Fibroblast of skin of left biceps (primary cell): ENCODE results near the gene TEPSIN.
"Not testable (repeated sequence)": the region's sequence is repeated elsewhere in the genome, so short reads cannot be mapped to it uniquely, and the experiment has no call there.

Source experiments
- DNase-seq, 2 experiments: peaks; one replicate each; pipeline ENCODE4 v3.0.0-alpha.2; 2013; ENCODE audit warnings: low read depth in 2 of 2

Gene TEPSIN

DNA sequence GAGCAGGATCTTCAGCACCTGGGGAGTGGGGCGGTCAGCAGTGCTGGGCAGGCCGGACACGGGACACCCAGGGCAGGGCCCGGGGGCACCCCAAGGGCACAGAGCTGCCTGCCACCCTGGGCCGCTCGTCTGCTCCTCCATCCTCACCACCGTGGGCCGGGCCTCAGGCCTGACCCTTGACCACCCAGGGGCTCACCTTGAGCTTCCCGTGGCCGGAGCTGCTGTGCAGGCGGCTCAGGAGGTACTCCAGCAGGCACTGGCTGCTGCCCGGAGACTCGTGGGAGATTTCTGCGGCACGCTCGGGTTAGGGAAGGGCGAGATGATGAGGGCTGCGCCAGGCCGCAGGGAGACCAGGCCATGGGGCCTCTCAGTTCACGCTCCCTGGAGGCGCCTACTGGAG, 2.1 kb downstream of the TEPSIN start:
- no peak for DNase-seq

- no peak for DNase-seq
Observed at GRCh38 chr17:81235822-81236740, 2.8 kb downstream of the TEPSIN start.

GRCh38 chr17:81234940-81235821, 3.7 kb downstream of the TEPSIN start:
- DNase-seq: no peak

DNA sequence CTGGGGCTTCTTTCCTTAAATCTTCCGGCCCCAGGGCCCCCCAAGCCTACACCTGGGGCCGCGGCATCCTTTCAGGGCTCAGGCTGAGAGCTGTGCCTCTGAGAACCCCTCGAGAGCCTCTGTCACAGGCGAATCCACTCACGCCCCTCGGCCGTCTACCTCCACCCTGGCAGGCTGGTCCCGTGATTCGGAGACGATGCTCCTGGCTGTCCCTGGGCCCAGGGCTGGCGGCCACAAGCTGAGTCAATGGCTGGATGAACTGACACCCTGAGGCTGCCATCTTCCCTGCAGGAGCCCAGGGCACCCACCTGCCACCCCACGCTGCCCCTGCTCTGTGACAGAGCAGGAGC, 4.4 kb downstream of the TEPSIN start:
- DNase-seq: no peak

GRCh38 chr17:81233811-81234505, 4.9 kb downstream of the TEPSIN start:
- no peak for DNase-seq

- DNase-seq: no peak
Observed at GRCh38 chr17:81233316-81233715, 5.5 kb downstream of the TEPSIN start.

- no peak for DNase-seq
Observed at GRCh38 chr17:81232616-81233241, 6.1 kb downstream of the TEPSIN start.

GRCh38 chr17:81231766-81232581, 6.9 kb downstream of the TEPSIN start:
- no peak for DNase-seq

DNA sequence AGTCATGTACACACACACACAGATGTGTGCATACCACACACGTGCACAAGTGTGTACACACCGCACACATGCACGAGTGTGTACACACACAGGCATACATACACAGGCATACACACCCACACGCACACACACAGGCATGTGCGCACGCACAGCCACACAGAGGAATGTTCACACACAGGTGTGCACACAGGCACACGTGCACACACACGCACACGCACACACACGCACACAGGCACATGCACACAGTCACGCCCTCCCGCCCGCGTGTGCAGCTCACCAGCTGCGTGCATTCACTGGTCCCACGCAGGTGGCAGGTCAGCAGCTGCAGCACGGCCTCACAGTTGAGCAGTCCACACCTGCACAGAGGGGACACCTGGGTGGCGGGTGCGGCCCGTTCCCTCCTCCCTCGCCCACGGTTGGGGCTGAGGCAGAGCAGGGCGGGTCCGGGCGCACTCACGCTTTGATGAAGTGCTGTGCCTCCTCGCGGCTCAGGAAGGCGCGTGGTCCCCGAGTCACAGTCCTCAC, 7.7 kb downstream of the TEPSIN start:
- no peak for DNase-seq

DNA sequence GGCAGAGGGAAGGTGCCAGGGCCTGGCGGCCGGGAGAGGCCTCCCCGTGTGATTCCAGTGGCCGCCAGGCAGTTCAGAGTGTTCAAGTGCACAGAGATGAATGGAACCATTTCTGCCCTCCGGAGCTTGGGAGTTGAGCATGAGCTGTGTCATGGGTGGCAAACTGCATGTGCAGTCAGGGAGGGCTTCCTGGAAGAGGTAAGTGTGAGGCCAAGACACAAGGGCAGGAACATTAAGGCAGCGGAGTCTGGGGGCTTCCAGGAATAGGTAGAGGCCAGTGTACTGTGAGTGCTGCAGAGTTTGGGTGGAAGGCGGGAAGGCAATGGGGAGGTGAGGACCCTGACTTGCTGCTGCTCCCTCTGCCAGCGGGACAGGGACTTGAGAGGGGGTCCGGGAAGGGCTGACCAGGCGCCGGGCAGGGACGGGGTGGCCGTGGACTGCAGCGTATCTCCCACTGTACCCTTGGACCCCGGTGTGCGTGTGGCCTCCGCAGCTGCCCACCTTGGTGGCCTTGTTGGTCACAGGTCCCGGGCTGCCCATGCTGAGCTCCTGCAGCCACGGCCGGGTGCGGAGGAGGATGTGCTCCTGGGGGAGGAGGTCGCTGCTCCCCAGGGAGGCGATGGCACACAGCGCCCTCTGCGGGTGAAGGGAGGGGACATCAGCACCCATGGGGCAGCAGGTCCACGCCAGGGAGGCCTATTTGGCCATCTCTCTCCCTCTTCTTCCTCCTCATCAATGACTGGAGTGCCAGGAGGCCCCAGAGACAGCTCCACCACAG, 8.6 kb downstream of the TEPSIN start:
- DNase-seq: no peak

DNA sequence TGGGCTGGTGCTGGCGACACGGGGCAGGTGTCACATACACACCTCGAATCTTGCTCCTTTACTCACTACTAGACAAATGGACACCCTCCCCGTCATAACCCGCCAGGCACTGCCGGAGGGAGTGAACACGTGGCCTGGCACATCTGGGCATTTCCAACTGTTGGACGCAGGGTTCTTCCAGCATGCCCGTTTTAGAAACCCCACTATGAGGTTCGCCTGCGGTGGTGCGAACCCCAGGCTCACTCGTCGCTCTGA, 9.3 kb downstream of the TEPSIN start:
- no peak for DNase-seq

GRCh38 chr17:81228834-81229665, 9.8 kb downstream of the TEPSIN start:
- no peak for DNase-seq

DNA sequence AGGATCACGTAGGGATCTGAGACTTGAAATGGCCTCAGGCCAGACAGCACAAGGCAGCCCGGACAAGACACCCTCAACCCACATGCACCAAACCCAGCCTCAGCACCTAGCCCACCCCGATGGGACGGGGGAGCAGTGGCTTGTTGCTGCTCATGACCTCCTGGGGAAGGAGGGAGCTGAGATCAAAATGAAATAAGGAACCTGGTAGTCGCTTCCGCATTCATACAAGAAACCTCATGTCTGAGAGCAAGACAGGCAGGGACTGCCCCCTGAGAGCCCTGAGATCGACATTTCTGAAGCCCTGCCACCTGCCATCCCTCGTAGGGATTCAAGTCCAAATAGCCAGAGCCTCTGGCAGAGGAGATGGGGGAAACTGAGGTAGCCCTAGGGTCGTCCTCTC, 10.4 kb downstream of the TEPSIN start:
- DNase-seq: no peak

DNA sequence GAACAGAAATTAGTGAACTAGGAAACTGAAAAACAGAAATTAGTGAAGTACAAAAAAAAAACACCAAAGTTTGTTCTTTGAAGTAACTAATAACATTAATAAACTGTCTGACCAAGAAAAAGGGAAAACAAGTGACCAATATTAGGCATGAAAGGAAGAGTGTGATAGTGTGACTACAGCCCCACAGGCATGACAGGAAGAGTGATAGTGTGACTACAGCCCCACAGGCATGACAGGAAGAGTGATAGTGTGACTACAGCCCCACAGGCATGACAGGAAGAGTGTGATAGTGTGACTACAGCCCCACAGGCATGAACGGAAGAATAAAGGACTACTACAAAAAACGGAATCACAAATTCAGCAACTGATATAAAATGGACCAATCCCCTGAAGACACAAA, 11.2 kb downstream of the TEPSIN start:
- DNase-seq: not testable (repeated sequence)

DNA sequence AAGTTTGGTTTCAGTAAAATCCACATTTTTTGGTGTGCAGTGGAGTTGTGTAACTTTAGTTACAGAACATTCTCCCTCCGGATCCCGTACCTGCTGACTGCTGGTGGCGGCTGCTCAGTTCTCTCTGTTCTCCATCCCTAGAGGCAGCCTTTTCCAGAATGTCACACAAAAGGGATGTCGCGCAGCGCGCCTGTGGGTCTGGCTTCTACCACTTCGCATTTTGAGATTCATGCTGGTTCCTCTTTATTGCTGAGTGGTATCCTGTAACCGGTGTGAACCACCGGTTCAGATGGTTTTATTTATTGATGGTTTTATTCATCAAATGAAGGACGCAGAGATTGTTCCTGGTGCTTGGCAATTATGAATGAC, 15.1 kb downstream of the TEPSIN start:
- DNase-seq: no peak

- peak; percentile 95 to 96 for DNase-seq
Observed at GRCh38 chr17:81222906-81223761, 15.7 kb downstream of the TEPSIN start, which contains the start of gene CEP131. Gene CEP131 (minus strand): TSS chr17:81222965. CDS start chr17:81220056, 2,909 bp downstream.

- DNase-seq: no peak
Observed at GRCh38 chr17:81222620-81222905, 16.3 kb downstream of the TEPSIN start.

DNA sequence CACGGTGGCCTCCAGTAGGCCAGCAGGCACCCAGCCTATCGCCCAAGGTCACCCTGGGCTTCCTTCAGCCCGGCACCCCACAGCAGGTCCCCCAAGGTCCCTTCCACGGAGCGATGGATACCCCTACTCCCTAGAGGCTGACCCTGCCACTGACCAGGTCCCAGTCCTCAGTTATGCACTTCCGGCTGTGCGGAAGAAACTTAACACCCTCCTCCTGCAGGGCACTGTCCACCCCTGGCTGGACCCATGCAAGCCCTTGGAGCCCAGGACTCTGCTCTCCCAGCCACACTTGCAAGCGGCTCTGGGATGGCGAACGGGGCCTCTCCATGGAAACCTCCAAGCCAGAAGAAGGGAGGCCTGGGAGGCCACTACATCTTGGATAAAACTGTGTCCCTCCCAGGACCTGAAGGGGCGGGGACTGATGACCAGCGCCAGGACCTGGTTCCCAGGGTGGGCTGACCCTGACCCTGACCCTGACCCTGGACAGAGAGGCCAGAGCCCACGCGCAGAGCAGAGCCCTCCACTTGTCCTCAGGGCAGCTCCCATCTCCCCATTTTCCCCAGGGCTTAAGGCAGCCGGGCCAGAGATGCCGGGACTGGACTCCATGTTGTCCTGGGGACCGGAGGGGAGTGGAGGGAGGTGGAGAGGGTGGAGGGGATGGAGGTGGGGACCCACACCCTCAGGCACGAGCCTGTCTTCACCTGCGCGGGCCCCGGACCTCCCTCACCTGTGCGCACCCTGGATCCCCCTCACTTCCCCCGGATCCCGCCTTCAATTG, 16.8 kb downstream of the TEPSIN start:
- no peak for DNase-seq
